NCI-H2107 (cell line): Measurements from ENCODE around the gene CATSPERE.

Experiments used
- DNase-seq: peaks from one replicate; lab custom pipeline; 2025; lab: John Stamatoyannopoulos, UW

CATSPERE gene, protein sequence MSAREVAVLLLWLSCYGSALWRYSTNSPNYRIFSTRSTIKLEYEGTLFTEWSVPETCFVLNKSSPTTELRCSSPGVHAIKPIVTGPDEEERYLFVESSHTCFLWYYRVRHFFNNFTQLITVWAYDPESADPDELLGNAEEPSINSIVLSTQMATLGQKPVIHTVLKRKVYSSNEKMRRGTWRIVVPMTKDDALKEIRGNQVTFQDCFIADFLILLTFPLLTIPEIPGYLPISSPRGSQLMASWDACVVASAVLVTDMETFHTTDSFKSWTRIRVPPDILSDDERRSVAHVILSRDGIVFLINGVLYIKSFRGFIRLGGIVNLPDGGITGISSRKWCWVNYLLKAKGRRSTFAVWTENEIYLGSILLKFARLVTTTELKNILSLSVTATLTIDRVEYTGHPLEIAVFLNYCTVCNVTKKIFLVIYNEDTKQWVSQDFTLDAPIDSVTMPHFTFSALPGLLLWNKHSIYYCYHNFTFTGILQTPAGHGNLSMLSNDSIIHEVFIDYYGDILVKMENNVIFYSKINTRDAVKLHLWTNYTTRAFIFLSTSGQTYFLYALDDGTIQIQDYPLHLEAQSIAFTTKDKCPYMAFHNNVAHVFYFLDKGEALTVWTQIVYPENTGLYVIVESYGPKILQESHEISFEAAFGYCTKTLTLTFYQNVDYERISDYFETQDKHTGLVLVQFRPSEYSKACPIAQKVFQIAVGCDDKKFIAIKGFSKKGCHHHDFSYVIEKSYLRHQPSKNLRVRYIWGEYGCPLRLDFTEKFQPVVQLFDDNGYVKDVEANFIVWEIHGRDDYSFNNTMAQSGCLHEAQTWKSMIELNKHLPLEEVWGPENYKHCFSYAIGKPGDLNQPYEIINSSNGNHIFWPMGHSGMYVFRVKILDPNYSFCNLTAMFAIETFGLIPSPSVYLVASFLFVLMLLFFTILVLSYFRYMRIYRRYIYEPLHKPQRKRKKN

DNA sequence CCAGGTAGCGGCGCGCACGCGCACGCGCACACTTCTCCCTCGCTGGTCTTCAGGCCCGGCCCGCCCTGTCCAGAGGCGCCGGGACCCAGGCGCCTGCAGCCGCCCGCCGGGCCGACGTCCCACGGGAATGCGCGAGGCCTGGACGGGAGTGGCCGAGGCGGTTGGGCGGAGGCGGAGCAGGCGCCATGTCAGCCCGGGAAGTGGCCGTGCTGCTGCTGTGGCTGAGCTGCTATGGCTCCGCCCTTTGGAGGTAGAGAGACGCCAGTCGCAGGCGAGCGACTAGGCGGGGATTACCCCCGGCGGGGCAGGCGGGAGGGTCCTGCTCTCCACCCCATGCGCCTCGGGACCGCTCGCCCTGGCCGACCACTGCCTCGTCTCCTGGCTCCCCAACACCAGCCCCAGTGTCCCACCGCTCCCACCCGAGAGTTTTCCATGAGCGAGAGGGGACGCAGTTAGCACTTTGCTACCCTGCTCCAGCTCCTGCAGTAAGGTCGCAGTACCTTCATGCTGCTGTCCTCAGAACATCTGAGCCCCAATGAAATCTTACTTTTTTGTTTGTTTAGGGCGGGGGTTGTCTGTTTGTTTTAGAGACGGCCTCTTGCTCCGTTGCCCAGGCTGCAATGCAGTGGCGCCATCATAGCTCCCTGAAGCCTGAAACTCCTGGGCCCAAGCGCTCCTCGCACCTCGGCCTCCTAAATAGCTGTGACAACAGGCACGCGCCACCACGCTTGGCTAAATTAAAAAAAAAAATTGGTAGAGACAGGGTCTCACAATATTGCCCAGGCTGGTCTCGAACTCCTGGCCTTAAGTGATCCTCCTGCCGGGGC, at the start of gene CATSPERE:
Gene CATSPERE, plus strand, starts transcription at position 29 of the 827 bp plus-strand sequence. Its CDS starts 157 bp downstream, at position 186.
- DNase-seq: peak; percentile 78

DNA sequence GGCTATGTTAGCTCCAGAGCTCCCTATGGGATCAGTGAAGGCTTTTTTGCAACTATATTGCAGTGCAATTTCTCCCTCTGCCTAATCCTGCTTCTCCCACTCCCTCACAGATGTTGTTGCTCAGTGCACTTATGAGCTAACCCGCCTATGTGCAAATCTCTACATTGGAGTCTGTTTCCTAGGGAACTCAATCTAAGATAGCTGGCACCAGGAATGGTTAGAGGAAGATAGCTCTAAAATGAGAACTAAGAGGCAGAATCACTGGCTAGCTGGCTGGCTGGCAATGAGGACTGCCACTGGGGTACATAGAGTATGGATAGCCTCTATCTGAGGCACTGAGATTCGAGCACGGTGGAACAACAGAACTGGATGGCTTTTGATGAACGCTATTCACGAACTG, 48.9 kb upstream of the CATSPERE start:
- no peak for DNase-seq

DNA sequence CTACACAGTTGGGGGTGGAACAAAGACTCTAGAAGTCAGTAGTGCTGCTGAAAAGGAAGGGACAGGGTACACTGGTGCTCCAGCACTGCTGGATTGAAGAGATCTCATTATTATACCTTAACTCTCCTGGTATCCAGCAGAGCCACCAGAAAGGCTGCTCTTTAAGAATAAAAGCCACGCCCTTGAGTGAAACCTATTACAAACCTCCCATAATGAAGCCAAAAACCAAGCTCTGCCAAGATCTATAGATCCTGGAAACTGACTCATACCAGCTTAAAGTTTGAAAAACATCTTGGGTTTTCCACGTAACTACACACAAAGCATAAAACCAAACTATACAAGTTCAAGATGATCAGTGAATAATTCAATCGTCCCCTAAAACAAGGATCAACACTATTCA, 47.3 kb upstream of the CATSPERE start:
- no peak for DNase-seq

DNA sequence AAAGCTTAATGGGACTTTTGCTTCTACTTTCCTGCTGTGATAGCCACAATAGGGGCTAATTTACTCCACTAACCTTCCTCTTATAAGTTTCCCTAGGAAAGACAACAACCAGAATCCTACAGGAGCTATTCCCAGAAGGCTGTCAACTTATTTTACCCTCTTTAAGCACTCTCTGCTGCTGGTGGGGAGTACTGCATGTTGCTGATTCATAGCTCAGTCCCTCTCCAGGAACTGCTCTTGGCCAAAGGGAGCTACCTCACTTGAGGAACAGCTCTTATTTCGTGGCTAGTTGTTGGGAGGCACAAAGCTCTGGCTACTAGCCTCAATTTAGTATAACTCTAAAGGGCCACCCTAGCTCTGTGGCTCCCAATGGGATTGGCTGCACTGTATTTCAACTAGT, 46.5 kb upstream of the CATSPERE start:
- no peak for DNase-seq

DNA sequence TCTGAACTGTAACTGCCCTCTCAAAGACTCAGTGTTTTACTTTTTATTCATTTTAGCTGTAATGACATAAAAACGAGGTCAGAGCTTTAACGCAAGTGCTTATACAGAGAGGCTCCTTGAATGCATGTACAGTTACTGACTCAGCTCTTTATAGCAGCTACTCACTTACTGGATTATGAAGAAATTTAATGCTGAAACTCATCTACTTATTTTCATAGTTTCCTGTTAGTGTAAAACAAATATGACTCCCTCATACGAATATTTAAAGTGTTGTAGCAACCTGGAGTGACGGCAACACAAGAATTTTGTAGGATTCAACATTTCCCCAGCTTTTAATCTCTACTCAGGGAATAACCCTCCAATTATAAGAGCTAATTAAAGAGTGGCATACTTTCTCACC, 42.0 kb upstream of the CATSPERE start:
- DNase-seq: no peak

DNA sequence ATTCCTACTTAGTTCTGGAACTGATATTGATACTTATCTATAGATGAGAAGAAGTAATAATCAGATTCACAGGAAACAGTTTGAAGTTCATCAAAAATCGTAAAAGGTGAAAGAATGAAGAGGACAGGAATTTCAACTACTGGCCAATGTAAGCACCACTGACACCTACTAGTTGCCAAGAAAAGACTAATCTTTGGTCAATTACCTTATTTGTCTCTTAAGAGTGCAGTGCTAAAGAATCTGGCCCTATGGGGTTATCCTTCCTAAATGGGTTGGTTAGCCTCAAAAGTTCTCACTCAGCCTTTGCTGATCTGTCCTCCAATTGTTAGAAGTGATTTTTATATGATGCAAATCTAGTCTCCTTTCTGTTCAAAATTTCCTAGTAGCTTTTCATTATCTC, 38.9 kb upstream of the CATSPERE start:
- no peak for DNase-seq

DNA sequence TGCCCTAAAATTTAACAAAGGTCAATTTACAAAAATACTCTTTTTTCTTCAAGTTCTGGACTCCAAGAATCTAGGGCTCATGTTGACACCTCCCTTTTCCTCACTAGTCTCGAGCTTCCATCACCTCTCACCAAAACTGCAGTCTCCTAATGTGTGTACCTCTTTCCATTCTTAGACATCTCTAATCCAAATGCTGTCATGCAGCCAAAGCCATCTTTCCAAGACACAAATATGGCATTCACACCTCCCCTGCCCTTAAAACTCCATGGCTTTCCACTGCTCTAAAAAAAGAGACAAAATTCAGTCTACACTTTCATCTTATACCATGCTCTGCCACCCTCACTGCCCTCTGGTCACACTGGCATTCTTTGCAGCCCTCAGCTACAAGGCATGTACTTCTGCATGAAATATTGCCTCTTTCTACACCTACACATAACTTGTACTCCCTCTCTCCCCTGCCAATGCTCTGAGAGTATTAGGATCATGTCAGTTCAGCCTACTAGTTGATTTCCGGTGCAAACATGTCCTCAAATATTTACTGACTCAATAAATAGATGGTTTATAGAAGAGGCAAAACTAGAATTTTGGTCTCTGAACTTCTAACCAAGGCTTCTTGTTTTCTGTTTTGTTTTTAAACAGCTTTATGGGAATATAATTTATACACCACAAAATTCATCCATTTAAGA, 36.3 kb upstream of the CATSPERE start:
- no peak for DNase-seq

DNA sequence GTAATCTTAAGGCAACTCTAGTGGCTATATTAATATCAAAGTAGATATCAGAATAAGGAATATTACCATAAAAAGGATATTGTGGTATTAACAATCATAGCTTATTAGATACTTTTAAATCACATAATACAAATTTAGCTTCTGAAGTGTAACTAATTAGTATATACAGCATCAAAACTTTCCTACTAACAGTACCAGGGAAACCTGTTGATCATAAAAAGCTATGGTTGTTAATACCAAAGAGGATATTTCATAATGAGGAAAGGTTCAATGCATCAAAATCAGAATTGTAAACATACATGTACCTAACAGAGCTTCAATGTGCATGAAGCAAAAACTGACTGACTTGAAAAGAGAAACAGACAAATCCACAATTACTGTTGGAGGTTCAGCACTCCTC, 33.4 kb upstream of the CATSPERE start:
- DNase-seq: no peak

DNA sequence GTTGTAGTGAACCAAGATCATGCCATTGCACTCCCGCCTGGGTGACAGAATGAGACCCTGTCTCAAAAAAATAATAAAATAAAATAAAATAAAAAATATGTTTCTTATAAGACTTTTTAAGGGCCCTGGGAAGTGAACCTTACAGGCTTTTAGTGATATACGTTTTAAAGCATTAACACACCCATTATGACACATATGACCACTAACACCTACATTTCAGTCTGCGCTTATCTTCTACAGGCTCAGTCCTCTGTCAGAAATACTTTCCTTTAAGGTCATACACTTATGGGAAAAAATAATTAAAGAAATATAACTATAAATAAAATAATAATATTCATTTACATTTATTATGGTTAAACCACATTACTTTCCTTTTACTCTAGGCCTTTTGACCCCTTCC, 31.3 kb upstream of the CATSPERE start:
- no peak for DNase-seq

DNA sequence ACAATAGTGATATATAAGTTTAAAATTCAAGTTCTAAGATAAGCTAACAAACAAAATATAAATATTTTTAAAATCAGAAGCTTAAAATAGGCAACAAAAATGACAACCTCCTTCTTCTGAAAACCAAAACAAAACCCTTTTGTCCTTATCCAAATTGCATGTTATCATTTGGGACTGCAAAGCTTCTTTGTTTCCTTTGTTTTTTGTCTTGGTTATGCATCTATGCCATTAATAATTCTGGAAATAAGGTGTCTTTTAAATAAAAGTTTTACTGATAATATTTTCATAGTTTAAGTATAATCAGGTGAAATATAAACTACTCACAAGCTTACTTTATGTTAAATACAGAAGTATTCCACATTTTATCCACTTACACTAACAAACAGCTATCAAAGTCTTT, 29.9 kb upstream of the CATSPERE start:
- no peak for DNase-seq

DNA sequence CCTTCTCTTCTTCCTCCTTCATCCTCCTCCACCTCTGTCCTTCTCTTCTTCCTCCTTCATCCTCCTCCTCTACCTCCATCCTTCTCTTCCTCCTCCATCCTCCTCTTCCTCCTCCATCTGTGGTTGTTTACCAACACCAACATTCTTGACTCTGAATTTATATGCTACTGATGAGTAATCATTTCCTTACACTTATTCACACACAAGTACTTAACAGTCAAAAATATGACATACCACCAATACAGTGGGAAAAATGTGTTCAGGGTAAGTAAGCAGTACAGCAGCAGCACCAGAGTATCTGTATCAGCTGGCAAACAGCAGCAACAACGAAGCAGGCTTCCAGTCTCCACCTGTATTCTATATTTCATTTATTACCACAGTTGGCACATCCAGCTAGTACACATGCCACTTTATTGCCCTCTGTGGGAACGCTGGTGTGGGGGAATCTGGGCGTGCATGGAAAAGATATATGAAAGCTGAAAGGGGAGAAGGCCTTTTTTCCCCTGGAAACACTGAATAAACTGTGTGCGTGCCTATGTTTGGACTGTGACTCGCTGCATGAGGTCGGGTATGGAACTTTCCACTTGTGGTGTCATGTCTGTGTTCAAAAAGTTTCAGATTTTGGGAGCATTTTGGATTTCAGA, 25.4 kb upstream of the CATSPERE start:
- DNase-seq: no peak

DNA sequence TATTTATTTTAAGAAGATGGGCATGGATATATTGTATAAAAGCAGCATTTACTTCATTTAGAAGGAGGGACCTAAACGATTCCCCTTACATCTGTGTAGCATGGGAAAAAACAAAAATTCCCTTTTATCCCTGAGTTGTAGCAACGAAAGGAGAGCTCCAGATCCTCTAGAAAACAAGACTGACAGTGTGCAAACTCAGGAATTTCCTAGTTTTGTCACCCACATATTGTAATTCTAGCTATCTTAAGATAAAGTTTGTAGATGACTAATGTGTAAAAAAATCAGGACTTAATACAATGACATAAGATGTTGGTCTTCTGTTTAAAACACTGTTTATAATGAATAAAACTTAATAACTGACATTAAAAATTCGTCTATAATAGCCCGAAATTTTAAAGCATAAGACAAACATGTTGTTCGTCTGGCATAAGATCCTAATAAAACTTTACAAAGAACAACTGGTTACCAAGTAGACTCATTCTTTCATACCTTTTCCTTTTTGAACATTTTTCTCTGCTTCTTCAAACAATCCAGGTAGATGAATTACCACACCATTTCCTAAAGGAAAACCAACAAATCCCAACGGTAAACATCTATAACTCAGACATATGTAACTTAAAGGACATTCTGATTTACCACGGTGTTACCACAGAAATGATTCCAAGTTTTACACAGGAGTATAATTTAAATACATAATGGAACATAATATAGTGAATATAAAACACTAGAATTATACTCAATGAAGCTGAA, 24.6 kb upstream of the CATSPERE start:
- DNase-seq: no peak

DNA sequence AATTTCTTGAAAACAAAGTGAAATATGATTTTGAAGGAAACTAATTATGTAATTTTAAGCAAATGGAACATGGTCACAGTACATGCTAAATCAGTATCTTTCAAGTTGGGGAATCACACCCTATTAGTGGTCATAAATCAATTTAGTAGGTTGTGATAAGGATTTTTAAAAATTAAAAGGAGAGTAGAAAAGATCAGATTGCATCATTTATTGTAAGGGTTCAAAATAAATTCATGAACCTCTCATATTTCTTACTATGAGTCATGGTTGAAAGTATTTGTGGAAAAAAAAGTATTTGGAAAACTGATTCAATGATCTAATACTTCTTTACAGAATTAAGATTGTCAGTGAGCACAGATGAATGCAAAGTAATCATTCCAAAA, 24.0 kb upstream of the CATSPERE start:
- DNase-seq: no peak

DNA sequence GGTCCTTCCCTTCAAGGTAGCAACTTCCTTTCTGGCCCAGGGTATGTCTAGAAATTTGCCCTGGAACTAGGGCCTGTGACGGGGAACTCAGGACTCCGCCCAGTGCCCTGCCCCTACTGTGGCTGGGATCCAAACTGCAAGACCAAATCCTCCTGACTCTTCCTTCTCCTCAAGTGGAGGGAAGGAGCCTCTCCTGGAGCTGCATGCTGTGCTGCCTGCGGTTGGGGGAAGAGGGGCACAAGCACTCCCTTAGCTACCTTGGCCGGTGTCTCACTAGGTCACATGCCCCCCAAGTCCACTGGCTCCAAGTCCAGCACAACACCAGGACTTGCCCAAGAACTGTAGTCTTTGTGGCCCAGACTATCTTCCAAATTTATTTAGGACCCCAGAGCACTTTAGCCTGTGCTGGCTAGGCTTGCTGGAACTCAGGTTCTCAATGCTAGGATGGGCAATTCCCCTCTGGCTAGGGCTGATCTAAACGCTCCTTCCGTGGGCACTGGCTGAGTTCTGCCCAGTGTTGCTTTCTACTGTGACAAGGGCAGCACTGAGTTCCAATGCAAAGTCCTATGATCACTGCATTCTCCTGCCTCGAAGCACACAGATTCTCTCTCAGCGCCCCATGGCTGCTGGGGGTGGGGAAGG, 21.6 kb upstream of the CATSPERE start:
- no peak for DNase-seq

DNA sequence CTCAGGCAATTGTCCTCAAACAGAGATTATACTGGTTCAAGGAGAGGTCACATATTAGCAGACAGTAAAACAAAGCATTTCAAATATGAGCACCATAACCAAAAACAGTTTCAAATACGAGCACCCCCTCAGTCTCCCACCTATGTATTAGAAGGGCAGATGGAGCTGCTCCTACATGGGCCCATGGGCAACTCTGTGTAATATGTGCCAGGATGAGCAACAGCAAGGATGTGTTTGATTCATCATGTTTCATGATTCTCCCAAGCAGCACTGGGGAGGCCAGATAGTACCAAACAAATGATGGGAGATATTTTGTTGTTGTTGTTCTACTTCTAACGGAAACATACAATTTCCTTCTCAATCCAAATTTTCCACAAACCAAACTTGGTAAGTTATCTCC, 18.2 kb upstream of the CATSPERE start:
- DNase-seq: no peak

DNA sequence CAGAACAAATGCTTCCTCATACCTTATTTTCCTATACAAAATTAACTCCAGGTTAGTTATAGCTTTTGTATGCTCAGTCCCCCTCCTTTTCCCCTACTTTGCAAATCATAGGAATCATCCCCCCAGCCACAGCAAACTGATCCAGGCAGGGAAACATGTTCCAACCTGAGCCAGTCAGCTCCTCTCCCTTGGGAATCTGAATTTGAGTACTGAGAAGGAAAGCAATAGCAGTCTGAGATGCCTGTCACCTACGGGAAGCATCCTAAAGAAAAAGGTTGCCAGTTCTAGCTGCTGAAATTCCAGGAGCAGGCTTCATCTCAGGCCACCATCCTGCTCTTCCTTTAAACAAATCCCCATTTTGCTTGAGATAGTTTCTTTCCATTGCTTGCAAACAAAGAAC, 16.2 kb upstream of the CATSPERE start:
- peak; percentile 43 for DNase-seq

DNA sequence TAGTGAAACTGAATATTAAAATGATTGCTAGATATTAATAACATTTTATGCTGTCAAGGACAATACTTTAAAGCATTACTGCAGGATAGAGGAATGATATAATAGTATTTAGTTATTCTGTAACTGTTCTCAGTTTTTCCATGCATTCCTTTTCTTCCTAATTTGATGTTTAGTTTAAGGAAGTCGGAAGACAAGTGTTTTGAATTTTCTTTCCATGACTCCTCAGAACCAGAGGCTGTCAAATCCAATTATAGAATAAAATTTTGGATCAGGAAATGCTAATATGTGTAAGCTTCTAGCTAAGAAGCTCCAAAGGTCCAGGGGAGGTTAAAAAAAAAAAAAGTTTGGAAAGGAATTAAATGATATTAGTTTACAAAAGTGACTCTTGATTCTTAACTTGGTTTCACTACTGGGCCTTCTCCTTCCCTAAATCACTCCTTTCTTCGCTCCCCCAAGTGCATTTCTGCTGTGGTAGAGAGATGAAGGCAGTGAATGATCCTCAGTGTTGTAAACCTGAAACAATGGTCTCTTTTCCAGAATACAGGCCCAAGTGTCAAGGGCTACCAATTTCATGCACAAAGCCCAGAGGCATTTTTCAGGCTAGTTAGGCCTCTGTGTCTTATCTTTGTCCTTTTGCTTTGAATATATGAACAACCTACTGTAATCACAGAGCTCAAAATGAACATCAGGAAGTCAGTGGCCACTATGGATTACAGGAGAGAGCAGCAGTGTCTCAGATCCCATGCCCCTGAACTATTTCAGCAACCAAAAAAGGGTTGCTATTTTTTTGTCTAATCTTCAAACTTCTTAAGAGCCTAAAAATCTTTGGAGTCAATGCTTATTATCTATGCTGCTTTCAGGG, 15.5 kb upstream of the CATSPERE start:
- DNase-seq: no peak

DNA sequence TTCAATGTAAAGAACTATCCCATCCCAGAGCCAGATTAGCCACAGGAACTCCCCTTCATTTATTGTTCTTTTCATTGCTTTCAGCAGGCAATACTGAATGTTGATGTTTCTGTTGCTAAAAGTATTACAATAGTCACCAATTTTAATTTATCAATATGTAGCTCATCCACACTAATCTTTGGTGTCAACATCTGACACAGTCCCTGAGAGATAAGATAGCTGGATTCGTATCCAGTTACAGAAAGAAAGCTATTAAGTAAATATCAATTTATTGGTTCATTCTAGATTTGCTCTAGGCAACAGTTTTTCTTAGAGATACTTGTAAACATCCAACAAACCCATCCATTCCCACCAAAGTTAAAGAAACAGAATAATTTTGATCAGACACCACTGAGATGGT, 14.0 kb upstream of the CATSPERE start:
- DNase-seq: no peak

DNA sequence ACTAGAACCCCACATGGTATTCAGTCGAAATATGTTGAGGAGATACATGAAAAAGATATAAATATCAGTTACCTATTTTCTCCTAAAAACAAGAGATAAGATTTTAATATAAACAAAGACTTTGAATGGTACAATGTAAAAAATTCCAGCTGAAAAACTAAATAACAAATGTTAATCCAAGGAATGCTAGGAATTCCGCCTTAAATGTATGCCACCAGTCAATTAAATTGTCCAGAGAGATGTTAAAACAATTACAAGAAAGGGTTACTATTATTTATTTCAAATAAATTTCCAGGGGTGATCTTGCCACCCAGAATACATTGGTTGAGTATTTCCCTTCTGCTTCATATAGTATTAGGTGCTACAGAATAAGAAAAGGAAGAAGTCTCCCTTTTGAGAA, 13.5 kb upstream of the CATSPERE start:
- no peak for DNase-seq
